ENCODE data around the gene PRDM7. TPM values are rescaled to one million over a fixed set of nuclear protein-coding genes. Genes with fewer than 3 reads are reported as not detected.

PRDM7 gene
- total and polyA plus RNA-seq, 2 of the 8 experiments (the other 6 are each of a cell fraction or from before 2014, with no cell fraction given): 0.02 TPM; not detected in 1

DNA sequence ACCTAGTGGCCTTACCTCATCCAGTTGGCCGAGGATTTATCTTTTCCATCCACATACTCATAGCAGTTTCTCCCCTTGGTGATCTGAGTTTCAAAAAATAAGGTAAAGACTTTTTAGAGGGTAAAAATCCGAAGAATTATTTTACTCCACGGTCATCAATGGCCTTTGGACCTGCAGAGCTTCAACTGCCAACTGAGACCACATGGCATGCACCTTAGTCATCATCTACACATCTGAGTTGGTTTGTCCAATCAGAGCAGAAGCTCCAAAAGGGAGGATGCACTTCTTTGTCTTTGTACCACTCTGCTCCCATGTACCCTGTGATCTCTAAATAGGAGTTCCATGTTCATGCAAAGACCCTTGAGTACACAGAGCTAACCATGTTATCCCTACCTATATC, 15.7 kb downstream of the PRDM7 start (continued):
- TF ChIP-seq, protein P1, sequence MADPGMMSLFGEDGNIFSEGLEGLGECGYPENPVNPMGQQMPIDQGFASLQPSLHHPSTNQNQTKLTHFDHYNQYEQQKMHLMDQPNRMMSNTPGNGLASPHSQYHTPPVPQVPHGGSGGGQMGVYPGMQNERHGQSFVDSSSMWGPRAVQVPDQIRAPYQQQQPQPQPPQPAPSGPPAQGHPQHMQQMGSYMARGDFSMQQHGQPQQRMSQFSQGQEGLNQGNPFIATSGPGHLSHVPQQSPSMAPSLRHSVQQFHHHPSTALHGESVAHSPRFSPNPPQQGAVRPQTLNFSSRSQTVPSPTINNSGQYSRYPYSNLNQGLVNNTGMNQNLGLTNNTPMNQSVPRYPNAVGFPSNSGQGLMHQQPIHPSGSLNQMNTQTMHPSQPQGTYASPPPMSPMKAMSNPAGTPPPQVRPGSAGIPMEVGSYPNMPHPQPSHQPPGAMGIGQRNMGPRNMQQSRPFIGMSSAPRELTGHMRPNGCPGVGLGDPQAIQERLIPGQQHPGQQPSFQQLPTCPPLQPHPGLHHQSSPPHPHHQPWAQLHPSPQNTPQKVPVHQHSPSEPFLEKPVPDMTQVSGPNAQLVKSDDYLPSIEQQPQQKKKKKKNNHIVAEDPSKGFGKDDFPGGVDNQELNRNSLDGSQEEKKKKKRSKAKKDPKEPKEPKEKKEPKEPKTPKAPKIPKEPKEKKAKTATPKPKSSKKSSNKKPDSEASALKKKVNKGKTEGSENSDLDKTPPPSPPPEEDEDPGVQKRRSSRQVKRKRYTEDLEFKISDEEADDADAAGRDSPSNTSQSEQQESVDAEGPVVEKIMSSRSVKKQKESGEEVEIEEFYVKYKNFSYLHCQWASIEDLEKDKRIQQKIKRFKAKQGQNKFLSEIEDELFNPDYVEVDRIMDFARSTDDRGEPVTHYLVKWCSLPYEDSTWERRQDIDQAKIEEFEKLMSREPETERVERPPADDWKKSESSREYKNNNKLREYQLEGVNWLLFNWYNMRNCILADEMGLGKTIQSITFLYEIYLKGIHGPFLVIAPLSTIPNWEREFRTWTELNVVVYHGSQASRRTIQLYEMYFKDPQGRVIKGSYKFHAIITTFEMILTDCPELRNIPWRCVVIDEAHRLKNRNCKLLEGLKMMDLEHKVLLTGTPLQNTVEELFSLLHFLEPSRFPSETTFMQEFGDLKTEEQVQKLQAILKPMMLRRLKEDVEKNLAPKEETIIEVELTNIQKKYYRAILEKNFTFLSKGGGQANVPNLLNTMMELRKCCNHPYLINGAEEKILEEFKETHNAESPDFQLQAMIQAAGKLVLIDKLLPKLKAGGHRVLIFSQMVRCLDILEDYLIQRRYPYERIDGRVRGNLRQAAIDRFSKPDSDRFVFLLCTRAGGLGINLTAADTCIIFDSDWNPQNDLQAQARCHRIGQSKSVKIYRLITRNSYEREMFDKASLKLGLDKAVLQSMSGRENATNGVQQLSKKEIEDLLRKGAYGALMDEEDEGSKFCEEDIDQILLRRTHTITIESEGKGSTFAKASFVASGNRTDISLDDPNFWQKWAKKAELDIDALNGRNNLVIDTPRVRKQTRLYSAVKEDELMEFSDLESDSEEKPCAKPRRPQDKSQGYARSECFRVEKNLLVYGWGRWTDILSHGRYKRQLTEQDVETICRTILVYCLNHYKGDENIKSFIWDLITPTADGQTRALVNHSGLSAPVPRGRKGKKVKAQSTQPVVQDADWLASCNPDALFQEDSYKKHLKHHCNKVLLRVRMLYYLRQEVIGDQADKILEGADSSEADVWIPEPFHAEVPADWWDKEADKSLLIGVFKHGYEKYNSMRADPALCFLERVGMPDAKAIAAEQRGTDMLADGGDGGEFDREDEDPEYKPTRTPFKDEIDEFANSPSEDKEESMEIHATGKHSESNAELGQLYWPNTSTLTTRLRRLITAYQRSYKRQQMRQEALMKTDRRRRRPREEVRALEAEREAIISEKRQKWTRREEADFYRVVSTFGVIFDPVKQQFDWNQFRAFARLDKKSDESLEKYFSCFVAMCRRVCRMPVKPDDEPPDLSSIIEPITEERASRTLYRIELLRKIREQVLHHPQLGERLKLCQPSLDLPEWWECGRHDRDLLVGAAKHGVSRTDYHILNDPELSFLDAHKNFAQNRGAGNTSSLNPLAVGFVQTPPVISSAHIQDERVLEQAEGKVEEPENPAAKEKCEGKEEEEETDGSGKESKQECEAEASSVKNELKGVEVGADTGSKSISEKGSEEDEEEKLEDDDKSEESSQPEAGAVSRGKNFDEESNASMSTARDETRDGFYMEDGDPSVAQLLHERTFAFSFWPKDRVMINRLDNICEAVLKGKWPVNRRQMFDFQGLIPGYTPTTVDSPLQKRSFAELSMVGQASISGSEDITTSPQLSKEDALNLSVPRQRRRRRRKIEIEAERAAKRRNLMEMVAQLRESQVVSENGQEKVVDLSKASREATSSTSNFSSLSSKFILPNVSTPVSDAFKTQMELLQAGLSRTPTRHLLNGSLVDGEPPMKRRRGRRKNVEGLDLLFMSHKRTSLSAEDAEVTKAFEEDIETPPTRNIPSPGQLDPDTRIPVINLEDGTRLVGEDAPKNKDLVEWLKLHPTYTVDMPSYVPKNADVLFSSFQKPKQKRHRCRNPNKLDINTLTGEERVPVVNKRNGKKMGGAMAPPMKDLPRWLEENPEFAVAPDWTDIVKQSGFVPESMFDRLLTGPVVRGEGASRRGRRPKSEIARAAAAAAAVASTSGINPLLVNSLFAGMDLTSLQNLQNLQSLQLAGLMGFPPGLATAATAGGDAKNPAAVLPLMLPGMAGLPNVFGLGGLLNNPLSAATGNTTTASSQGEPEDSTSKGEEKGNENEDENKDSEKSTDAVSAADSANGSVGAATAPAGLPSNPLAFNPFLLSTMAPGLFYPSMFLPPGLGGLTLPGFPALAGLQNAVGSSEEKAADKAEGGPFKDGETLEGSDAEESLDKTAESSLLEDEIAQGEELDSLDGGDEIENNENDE (IDR thresholded peaks at IDR 0.05; ENCODE audit: insufficient replicate concordance, low read length): no peak

Measured in H1 (cell line).